Tongue (tissue), 2 donors: ENCODE measurements around the gene C4orf50. TPM values are rescaled to one million over a fixed set of nuclear protein-coding genes. Genes with fewer than 3 reads are reported as not detected.
A peak's percentile ranks its signal among the peaks of the same experiment; 100 is the strongest.

Source experiments
- DNase-seq: peaks from one replicate; pipeline ENCODE4 v3.0.0-alpha.2; 2015
- total RNA-seq: library from RNA; depleted of rRNA; stranded (reverse); fragments of >200 nt; gene quantifications from one replicate; pipeline ENCODE4 v1.2.3, GENCODE V29; 2014

Gene C4orf50
- total RNA-seq, 1 donor from 2014 or later = 0.10 TPM

GRCh38 chr4:5942947-5943346 is 75.3 kb downstream of the C4orf50 start:
- no peak for DNase-seq

DNA sequence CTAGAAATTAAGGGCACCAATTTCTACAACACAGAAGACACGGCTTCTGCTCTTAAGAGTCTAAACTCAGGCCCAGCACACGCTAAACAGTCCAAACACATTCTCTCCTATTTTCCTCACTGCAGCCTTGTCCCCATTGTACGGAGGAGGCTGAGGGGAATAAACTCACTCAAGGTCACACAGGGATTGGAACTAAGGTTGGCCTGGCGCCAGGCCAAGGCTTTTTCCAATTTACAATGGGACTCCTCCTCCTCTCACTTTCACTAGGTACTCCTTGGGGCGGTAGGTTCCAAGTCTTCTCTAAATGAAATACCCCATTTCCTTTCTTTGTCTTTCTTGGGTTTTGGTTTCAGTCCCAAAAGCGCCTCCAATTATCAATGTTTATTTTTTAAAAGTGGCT is 76.6 kb downstream of the C4orf50 start:
- DNase-seq = no peak

DNA sequence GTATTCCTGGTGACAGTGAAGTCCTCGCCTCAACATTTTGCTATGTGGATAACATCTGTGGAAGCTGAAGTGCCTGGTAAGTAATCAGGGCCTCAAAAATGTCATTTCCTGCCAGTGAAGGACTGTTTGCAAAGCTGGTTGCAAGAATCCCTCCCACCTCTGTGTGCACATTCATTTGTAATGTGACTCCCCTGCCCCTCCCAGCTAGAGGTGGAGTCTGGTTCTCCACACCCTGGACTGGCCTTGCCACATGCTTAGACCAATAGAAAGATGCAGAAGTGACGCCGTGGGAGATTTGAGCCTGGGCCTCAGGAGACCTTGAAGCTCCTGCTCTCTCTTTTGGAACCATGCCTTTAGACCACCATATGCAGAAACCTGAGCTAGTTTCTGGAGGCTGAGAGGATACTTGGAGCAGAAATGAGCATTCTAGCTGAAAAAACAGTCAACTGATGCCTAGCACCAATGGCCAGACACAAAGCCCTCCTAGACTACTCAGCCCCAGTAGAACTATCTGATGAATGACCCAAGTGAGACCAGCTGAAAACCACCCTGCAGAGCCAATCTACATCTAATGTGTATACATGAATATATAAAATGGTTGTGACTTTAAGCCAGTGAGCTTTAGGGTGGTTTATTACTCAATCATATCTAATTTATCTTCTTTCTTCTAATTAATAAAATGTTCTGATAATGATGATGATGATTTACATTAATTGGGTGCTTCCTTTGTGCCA is 77.6 kb downstream of the C4orf50 start:
- peak; percentile 20 for DNase-seq

DNA sequence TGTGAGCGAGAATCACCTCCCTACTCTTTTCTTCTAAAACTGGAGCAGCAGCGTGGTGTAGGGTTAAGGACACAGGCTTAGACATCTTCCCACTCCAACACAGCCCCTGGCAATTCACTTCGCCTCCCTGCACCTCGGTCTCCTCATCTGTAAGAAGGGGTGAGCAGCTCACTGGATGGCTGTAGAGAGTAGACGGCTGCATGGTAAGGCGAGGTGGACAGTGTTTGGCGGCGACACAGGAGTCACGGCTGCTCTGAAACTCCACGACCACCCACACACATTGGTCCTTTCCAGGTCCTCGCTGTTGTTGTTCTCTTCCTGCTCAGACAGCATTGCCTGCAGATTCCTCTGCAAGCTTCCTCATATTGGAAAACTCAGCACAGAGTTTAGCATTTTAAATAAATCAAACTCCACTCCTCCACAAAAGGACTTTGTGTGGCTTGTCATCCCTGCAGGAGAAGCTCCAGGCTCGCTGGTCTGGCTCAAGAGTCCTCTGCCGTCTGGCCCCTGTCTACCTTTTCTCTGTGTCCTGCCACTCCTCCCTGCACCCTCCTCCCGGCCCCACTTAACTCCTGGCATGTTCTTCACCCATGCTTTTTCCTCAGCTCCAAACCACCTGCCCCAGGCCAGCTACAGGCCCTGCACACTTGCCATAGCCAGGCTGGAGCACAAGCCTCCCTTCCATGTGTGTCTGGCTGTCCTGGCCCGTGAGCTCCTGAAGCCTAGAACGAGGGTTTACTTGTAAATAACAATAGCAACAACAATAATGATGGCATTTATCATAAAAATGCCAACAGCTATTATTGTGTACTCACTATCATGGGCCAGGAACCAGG is 84.0 kb downstream of the C4orf50 start:
- no peak for DNase-seq

GRCh38 chr4:5933116-5933515 is 85.1 kb downstream of the C4orf50 start:
- DNase-seq = no peak

DNA sequence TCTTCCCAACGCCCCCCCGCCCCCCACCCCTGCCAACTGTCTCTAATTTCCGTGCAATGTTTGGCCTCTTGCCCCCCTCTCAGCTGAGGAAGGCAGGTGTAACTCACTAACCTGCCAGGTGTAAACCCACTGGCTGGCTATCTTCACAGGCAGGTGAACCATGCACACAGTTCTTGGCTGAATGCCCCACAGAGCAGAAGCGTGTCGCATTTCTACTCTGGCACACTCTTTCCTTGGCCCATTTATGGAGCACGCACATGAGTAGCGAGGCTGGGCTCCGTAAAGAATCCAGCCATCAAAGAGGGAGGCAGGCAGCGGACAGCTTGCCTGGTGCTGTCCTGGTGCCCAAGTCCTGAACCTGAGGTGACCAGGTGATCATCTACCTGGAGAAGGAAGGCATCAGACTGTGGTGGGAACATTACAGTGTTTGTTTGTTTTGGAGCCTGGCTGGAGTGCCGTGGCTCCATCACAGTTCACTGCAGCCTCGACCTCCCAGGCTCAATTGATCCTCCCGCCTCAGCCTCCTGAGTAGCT is 86.1 kb downstream of the C4orf50 start:
- DNase-seq = no peak

- DNase-seq = no peak
Measured at GRCh38 chr4:5931526-5931925, 86.7 kb downstream of the C4orf50 start.

DNA sequence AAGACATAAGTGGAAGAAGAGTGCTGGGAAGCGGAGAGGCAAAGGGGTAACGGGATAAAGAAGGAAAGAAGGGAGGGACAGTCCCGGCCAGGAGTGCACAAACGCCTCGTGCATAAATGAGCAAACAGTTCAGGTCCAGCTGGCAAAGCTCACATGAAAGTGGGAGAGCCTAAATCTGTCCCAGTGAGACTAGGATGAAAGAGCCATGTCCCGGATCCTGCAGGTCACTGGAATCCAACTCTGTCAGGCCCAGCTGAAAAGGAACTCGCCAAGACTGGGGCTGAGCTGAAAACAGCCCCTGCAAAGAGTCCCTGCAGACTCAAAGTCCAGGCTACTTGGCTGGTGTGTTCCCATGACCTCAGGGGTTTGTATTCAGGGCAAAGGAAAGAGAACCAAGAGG is 87.4 kb downstream of the C4orf50 start:
- DNase-seq = no peak

DNA sequence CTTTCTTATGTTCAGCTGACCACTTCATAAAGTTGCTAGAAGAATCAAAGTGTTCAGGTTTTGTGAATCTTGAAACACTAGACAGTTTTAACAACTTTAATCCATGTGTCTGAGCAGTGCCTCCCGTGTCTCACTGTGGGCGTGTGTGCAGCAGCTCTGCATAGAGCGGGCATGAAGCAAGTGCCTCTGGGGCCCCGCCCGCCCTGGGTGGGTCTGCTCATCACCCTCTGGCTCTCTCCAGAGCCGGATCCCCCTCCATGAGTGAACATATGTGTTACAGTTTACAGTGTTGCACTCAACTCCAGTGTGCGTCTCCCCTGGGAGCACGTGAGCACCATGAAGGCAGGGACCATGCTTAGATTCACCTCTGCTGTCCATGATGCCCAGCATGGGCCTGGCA is 87.8 kb downstream of the C4orf50 start:
- no peak for DNase-seq

- DNase-seq = no peak
Measured at GRCh38 chr4:5928844-5929420, 89.3 kb downstream of the C4orf50 start.

GRCh38 chr4:5928274-5928673 is 90.0 kb downstream of the C4orf50 start:
- no peak for DNase-seq

- no peak for DNase-seq
Measured at GRCh38 chr4:5927747-5928146, 90.5 kb downstream of the C4orf50 start.

DNA sequence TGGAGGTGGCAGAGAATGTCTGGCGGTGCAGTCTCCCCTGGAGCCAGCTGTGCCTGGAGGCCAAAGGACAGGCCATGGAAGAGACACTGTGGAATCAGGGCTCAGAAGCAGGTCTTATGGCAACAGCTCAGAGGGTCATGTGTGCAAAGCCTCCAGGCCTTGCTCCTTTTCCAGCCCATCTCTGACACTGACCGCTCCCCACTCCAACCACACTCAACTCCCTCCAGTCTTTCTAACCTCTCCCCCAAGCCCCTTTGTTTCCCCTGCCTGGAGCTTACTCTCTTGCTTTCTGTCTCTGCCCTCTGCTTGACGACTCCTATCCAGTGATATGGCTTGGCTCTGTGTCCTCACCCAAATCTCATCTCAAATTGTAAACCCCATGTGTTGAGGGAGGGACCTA is 91.1 kb downstream of the C4orf50 start:
- no peak for DNase-seq

DNA sequence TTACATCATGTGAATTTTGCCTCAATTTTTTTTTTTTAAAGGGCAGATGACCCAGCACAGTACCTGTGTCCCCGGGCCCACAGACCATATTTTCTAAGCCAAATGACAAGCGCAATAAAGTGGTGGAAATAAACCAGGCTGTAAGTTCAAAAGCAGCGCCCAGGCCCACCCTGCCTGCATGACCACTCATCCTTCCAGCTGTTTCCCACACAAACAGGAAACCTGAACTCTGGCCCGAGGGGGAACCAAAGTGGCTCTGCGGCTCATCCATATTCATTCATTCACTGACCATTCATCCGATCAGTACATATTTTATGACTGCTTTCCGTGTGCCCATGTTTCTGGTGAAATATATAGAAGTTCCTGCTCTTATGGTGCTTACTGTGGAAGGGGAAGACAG is 91.6 kb downstream of the C4orf50 start:
- DNase-seq = no peak

DNA sequence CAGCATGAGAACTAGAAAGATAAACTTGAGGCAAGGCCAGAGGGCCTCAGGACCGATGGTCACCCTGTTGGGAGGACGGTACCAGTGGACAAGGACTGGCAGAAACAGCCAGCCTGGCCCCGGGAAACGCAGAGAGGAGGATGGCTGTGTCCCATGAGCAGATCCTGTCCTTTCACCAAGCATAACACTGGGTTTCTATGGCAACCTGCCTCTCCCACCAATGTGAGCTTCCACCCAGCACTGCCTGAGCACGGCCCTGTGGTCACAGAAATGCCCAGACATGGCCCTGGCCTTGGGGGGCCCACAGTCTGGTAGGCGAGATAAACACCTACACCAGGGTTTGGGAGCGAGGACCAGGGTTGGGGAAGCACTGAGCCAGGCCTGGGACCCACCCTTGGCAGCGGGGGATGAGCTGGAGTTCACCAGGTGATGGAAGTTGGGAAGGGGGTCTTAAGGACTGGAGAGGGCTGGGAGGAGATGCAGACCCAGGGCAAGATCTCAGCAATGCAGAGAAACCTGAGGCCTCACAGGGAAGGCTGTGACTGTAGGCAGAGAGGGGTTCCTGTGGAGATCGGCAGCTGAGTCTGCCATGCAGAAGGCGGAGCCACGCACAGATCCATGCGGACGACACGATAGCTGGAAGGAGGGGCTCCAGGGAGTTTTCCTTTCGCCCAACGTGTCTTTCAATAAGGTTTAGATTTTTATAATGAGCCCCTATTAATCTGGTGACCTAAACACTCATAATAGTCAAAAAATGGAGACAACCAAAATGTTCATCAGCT is 92.6 kb downstream of the C4orf50 start:
- DNase-seq = no peak

GRCh38 chr4:5924461-5925125 is 93.6 kb downstream of the C4orf50 start:
- no peak for DNase-seq

DNA sequence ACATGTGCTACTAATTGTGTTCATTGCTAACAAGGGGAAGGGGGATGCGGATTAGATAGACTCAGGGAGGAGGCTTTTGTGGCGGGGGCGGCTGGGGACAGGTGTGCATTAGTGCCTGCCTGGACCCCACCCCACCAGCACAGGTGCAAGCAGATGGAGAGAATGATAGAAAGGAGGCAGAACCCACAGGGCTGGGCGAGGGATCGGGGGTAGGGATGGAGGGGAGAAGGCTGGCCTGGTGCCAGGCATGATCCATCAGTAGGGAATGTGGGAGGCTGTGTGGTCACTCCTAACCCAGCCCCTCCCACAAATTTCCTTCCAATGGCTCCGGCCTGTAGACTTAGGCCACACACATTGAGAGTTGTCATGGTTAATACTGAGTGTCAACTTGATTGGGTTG is 94.9 kb downstream of the C4orf50 start:
- DNase-seq = peak; percentile 40

DNA sequence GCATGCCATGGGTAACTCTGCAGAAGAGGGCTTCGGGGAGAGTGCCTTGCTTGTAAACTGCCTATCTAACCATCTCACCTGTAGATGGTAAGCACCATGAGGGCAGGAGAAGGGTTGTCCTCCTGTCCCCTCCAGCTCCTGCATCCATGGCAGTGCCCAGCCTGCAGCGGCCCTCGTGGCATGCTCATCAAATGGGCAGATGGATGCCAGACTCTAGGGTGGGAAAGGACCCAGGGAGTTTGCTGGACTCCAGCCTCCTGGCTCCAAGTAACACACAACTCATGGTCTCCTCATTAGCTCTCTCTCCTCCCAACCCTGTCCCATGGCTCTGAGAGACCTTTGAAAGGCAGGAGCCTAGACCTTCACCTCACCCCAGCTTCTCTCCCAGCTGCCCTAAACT is 95.7 kb downstream of the C4orf50 start:
- DNase-seq = no peak

DNA sequence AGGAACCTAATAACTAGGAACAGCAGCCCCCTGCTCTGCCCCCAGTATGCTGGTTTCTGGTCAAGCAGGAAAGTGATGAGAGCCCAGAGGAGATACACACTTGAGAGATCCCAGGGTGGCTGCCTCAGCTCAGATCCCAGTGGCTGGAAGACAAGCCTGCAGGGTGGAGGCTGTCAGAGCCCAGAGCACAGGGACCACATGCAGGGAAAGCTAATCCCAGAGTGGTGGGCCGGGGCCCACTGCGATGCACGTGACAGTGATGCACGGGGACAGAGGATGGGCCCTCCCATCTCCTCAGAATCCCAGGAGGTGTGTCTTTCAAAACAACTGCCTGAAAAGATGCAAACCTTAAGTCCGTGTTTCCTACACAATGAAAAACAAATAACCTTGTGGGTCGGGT is 96.2 kb downstream of the C4orf50 start:
- DNase-seq = no peak

DNA sequence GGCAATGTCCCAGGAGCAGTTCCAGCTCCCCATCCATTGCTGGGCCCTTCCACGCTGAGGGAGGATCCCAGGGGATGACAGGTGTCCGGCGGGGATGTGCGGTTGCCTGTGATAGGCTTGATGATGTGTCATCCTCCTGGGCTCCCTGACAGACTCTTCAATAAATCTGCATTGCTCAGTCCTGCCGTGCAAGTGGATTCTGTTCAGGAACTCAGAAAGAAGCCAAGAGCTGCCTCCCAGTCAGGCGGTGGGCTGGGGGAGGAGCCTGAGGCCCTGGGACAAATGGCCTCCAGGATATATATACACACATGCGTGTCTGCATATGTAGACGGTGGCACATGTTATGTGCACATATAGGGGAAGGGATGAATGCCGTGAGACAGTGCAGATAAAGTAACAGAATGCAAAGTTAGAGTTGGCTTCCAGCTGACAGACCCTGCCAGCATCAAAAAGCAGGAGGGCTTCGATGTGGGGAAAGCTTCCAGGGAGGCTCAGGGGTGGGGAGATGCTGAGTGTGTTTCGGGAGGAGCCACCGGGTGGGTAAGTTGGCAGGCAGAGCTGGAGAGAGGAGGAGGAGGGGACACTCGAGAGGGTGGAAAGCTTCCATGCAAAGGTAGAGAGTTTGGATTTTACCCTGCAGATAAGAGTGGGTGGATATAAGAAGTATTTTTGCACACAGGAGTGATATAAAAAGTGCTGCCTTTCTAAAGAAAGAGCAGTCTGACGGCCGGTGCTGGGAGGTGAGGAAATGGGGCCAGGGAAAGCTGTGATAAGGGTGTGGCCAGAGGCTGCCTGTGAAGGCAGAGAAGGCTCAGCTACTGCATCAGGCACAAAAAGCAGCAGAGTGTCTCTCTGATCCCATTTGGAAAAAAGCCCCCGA is 96.9 kb downstream of the C4orf50 start:
- DNase-seq = no peak

GRCh38 chr4:5919571-5919970 is 98.7 kb downstream of the C4orf50 start:
- no peak for DNase-seq
